Memory B cell (primary cell): ENCODE data around the gene LARP1.
A peak's percentile ranks its signal among the peaks of the same experiment; 100 is the strongest.
"Not testable (repeated sequence)": the region's sequence is repeated elsewhere in the genome, so short reads cannot be mapped to it uniquely, and the experiment has no call there.

ENCODE experiments used
- ATAC-seq: fragments of 150-1000 bp; cut with Tn5 transposase; 2 replicates; pipeline ENCODE4 v1.10.0; 2021; ENCODE audit warnings: low read depth, mild to moderate bottlenecking, moderate library complexity
- DNase-seq, 2 donors: peaks; one replicate each; pipeline ENCODE4 v3.0.0; 2022; ENCODE audit warnings: low spot score in 2 of 2
- H3K27ac Mint-ChIP-seq: one replicate; pipeline ENCODE4 v1.8.0; 2022; ENCODE audit warnings: mild to moderate bottlenecking, moderate library complexity, mixed read lengths
- H3K27me3 Mint-ChIP-seq: one replicate; pipeline ENCODE4 v1.8.0; 2022; ENCODE audit warnings: mixed read lengths
- H3K36me3 Mint-ChIP-seq: one replicate; pipeline ENCODE4 v1.8.0; 2022; ENCODE audit warnings: mild to moderate bottlenecking, mixed read lengths
- H3K4me1 Mint-ChIP-seq: one replicate; pipeline ENCODE4 v1.8.0; 2022; ENCODE audit warnings: mixed read lengths
- H3K4me3 Mint-ChIP-seq: one replicate; pipeline ENCODE4 v1.8.0; 2022; ENCODE audit warnings: mild to moderate bottlenecking, moderate library complexity, mixed read lengths
- H3K9me3 Mint-ChIP-seq: one replicate; pipeline ENCODE4 v1.8.0; 2022; ENCODE audit warnings: mixed read lengths

LARP1 gene

DNA sequence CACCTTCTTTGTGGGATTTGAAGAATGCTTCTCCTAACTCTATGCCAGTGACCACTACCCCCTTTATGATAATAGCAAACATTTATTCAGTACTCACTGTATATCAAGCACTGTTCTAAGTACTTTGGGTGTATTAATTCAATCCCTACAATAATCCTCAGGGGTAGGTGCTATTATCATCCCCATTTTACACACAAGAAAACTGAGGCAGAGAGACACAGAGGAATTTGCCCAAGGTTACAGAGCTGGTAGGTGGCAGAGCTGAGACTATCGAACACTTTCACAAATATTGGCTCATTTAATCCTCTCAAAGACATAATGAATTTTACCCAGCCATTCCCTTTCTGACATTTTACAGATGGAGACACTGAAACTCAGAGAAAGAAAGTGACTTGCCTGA lies 9.8 kb upstream of the LARP1 start:
- ATAC-seq, result no peak
- Mint-ChIP-seq H3K4me3 (no peak overlapping the region), H3K27ac (no peak overlapping the region), H3K36me3 (no peaks in the 10 kb centered on the region), H3K27me3 (no peaks in the 10 kb centered on the region), H3K4me1 (no peaks in the 10 kb centered on the region), H3K9me3 (no peaks in the 10 kb centered on the region)
- no peak for DNase-seq

- Mint-ChIP-seq H3K27ac (no peak overlapping the region), H3K4me1 (peaks cover 8% of the 10 kb centered on the region), H3K36me3 (no peaks in the 10 kb centered on the region), H3K4me3 (no peak overlapping the region), H3K9me3 (no peaks in the 10 kb centered on the region), H3K27me3 (no peaks in the 10 kb centered on the region)
- DNase-seq (no peak), ATAC-seq (no peak)
These were observed 5.7 kb upstream of the LARP1 start for GRCh38 chr5:154749491-154749890.

GRCh38 chr5:154750641-154751040 lies 4.5 kb upstream of the LARP1 start:
- not testable (repeated sequence) for H3K36me3 Mint-ChIP-seq, H3K4me3 Mint-ChIP-seq, H3K9me3 Mint-ChIP-seq, ATAC-seq, H3K27ac Mint-ChIP-seq, H3K27me3 Mint-ChIP-seq, DNase-seq
- peaks cover 12% of the 10 kb centered on the region for H3K4me1 Mint-ChIP-seq

DNA sequence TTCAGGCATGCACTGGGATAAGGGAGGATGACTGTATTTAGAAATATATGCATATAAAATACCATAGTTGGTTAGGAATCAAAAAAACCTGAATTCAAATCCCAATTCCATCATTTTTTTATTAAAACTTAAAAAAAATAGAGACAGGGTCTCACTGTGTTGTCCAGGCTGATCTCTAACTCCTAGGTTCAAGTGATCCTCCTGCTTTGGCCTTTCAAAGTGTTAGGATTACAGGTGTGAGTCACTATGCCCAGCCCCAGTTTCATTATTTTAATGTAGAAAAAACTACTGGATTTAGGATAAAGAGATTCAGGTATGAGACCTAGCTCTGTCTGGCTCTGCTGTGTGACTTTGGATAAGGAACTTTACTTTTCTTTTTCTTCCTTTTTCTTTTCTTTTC lies 3.3 kb upstream of the LARP1 start:
- DNase-seq (no peak), ATAC-seq (no peak)
- Mint-ChIP-seq H3K9me3 (no peaks in the 10 kb centered on the region), H3K4me3 (no peak overlapping the region), H3K4me1 (peaks cover 16% of the 10 kb centered on the region), H3K27ac (no peak overlapping the region), H3K27me3 (no peaks in the 10 kb centered on the region), H3K36me3 (no peaks in the 10 kb centered on the region)

- Mint-ChIP-seq H3K4me3 (peak overlapping the region; percentile 11), H3K4me1 (peaks cover 31% of the 10 kb centered on the region), H3K27me3 (no peaks in the 10 kb centered on the region), H3K27ac (peak overlapping the region; percentile 80), H3K9me3 (no peaks in the 10 kb centered on the region), H3K36me3 (no peaks in the 10 kb centered on the region)
- DNase-seq, result no peak
- ATAC-seq, result no peak
These were observed 1.4 kb upstream of the LARP1 start for GRCh38 chr5:154753792-154754191.

GRCh38 chr5:154754460-154755360 lies 467 bp upstream of the LARP1 start:
- Mint-ChIP-seq H3K36me3 (no peaks in the 10 kb centered on the region), H3K9me3 (no peaks in the 10 kb centered on the region), H3K4me1 (peaks cover 40% of the 10 kb centered on the region)

DNA sequence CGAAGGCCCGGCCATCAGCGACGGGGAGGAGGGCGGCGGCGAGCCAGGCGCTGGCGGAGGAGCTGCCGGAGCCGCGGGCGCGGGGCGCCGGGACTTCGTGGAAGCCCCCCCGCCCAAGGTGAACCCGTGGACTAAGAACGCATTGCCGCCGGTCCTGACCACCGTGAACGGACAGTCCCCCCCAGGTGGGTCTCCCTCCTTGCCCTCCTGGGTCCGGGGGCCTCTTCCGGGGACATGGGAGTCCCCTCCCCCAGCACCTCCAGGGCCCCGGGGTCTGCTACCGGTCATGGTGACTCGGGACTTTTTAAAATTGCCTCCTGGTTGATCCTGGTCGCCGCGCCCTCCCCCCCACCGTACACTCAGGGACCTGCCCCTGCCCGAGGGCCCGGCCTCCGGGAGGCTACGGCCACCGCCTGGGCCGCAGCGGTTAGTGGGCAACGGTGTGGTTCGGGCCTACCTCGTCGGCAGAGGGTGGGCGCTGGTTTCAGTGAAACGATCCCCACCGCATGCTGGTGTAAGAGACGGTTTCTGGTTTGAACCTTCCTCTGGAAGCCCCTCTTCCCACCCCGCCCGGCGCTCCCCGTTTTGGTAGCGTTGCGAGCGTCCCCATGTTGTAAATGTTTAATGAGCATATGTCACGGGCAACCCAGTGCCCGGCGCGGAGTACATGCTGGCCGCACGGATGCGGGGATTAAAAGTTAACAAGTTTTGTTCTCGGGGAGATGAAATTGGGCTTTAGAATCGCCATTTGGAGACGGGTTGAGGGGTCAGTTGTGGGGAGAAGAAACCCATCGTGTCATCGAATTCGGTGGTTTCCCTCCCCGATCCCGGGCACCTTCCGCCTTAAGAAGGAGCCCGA lies 1.1 kb downstream of the LARP1 start:
- no peaks in the 10 kb centered on the region for H3K9me3 Mint-ChIP-seq
- H3K4me3 Mint-ChIP-seq, result peak overlapping the region; percentile 99
- H3K4me1 Mint-ChIP-seq, result peaks cover 52% of the 10 kb centered on the region
- peak overlapping the region; percentile 97 for H3K27ac Mint-ChIP-seq
- no peaks in the 10 kb centered on the region for H3K36me3 Mint-ChIP-seq
- DNase-seq, result peak; percentile 9 to 44
- ATAC-seq, result no peak
- no peaks in the 10 kb centered on the region for H3K27me3 Mint-ChIP-seq

More at GRCh38 chr5:154754460-154755360, 467 bp upstream of the LARP1 start:
- Mint-ChIP-seq H3K27ac (peak overlapping the region; percentile 80), H3K4me3 (peak overlapping the region; percentile 78), H3K27me3 (no peaks in the 10 kb centered on the region)
- ATAC-seq (peak; percentile 83), DNase-seq (peak; percentile 98 to 99)

GRCh38 chr5:154756868-154757813 lies 2.0 kb downstream of the LARP1 start:
- Mint-ChIP-seq H3K36me3 (no peaks in the 10 kb centered on the region), H3K27me3 (no peaks in the 10 kb centered on the region), H3K4me3 (peak overlapping the region; percentile 99), H3K27ac (peak overlapping the region; percentile 97), H3K9me3 (no peaks in the 10 kb centered on the region), H3K4me1 (peaks cover 57% of the 10 kb centered on the region)
- DNase-seq, result peak in 1 of 2 donors; percentile 32
- no peak for ATAC-seq

- no peaks in the 10 kb centered on the region for H3K36me3 Mint-ChIP-seq
- peak overlapping the region; percentile 97 for H3K27ac Mint-ChIP-seq
- H3K9me3 Mint-ChIP-seq, result no peaks in the 10 kb centered on the region
- peak; percentile 6 for ATAC-seq
- peak; percentile 9 to 25 for DNase-seq
- H3K4me3 Mint-ChIP-seq, result peak overlapping the region; percentile 80
- peaks cover 61% of the 10 kb centered on the region for H3K4me1 Mint-ChIP-seq
- no peaks in the 10 kb centered on the region for H3K27me3 Mint-ChIP-seq
These were observed 2.7 kb downstream of the LARP1 start for GRCh38 chr5:154757814-154758406.

DNA sequence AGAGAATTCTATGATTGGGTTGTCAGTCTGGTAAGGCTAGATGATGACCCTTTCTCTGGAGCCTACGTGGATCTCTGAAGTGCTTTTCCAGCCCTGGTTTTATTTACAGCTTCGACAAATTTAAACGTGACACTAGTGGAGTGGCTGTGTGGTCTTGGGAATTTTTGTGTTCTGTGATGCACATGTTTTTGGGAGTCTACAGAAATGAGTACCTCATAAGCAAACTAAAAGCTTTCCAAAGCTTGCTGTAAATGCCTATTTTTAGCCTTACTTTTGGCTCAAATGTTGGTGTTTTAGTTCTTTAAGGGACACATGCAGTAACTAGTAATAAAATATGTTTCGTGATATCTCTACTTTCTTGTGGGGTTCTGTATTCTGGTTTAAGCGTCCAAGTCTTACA lies 3.3 kb downstream of the LARP1 start:
- H3K36me3 Mint-ChIP-seq, result no peaks in the 10 kb centered on the region
- no peak for DNase-seq
- peak overlapping the region; percentile 97 for H3K27ac Mint-ChIP-seq
- H3K27me3 Mint-ChIP-seq, result no peaks in the 10 kb centered on the region
- ATAC-seq, result no peak
- H3K4me3 Mint-ChIP-seq, result peak overlapping the region; percentile 80
- no peaks in the 10 kb centered on the region for H3K9me3 Mint-ChIP-seq
- H3K4me1 Mint-ChIP-seq, result peaks cover 59% of the 10 kb centered on the region

- H3K4me3 Mint-ChIP-seq, result peak overlapping the region; percentile 46
- H3K9me3 Mint-ChIP-seq, result no peaks in the 10 kb centered on the region
- no peaks in the 10 kb centered on the region for H3K27me3 Mint-ChIP-seq
- ATAC-seq (no peak), DNase-seq (no peak)
- H3K36me3 Mint-ChIP-seq, result no peaks in the 10 kb centered on the region
- H3K27ac Mint-ChIP-seq, result peak overlapping the region; percentile 97
- peaks cover 56% of the 10 kb centered on the region for H3K4me1 Mint-ChIP-seq
These were observed 3.8 kb downstream of the LARP1 start for GRCh38 chr5:154758977-154759376.

- DNase-seq, H3K9me3 Mint-ChIP-seq, H3K36me3 Mint-ChIP-seq, ATAC-seq, H3K27me3 Mint-ChIP-seq: not testable (repeated sequence)
- H3K4me1 Mint-ChIP-seq, result peaks cover 52% of the 10 kb centered on the region
- peak overlapping the region; percentile 97 for H3K27ac Mint-ChIP-seq
- peak overlapping the region; percentile 14 for H3K4me3 Mint-ChIP-seq
These were observed 4.7 kb downstream of the LARP1 start for GRCh38 chr5:154759868-154760267.
